Activated T-cell treated with anti-CD3 and anti-CD28 coated beads for 48 hours (primary cell): ENCODE measurements around the gene CDK17.
"Not testable (repeated sequence)": the region's sequence is repeated elsewhere in the genome, so short reads cannot be mapped to it uniquely, and the experiment has no call there.

Experiments
- DNase-seq: peaks from one replicate; pipeline ENCODE4 v3.0.0-alpha.2; 2020; ENCODE audit warnings: low read depth

CDK17 gene

GRCh38 chr12:96315741-96316481 is 84.3 kb downstream of the CDK17 start:
- not testable (repeated sequence) for DNase-seq

- DNase-seq: no peak
Measured at GRCh38 chr12:96314723-96315122, 85.5 kb downstream of the CDK17 start.

GRCh38 chr12:96313606-96314005 is 86.6 kb downstream of the CDK17 start:
- DNase-seq: no peak

- no peak for DNase-seq
Measured at GRCh38 chr12:96311191-96311590, 89.0 kb downstream of the CDK17 start.

GRCh38 chr12:96310067-96310466 is 90.2 kb downstream of the CDK17 start:
- DNase-seq: no peak

- DNase-seq: no peak
Measured at GRCh38 chr12:96308881-96309280, 91.4 kb downstream of the CDK17 start.

- no peak for DNase-seq
Measured at GRCh38 chr12:96305665-96306064, 94.6 kb downstream of the CDK17 start.

GRCh38 chr12:96303653-96304052 is 96.6 kb downstream of the CDK17 start:
- DNase-seq: no peak

GRCh38 chr12:96302687-96303310 is 97.4 kb downstream of the CDK17 start:
- no peak for DNase-seq

- no peak for DNase-seq
Measured at GRCh38 chr12:96301732-96302131, 98.5 kb downstream of the CDK17 start.

GRCh38 chr12:96300064-96300463 is 100.2 kb downstream of the CDK17 start:
- no peak for DNase-seq

GRCh38 chr12:96297504-96297903 is 102.7 kb downstream of the CDK17 start:
- no peak for DNase-seq

GRCh38 chr12:96295532-96296160 is 104.6 kb downstream of the CDK17 start:
- no peak for DNase-seq

GRCh38 chr12:96294831-96295230 is 105.4 kb downstream of the CDK17 start:
- no peak for DNase-seq

GRCh38 chr12:96293093-96293492 is 107.1 kb downstream of the CDK17 start:
- DNase-seq: no peak

GRCh38 chr12:96289067-96289466 is 111.2 kb downstream of the CDK17 start:
- no peak for DNase-seq

GRCh38 chr12:96285158-96285557 is 115.1 kb downstream of the CDK17 start:
- no peak for DNase-seq

GRCh38 chr12:96274331-96274730 is 125.9 kb downstream of the CDK17 start:
- DNase-seq: no peak

GRCh38 chr12:96271469-96272199 is 128.6 kb downstream of the CDK17 start:
- no peak for DNase-seq

GRCh38 chr12:96266238-96266637 is 134.0 kb downstream of the CDK17 start:
- DNase-seq: no peak

- DNase-seq: no peak
Measured at GRCh38 chr12:96265836-96266235, 134.4 kb downstream of the CDK17 start.

GRCh38 chr12:96265400-96265799 is 134.8 kb downstream of the CDK17 start:
- no peak for DNase-seq

GRCh38 chr12:96263449-96263902 is 136.8 kb downstream of the CDK17 start:
- DNase-seq: no peak
